ENCODE data around the gene FRMD5. TPM values are rescaled to one million over a fixed set of nuclear protein-coding genes. Genes with fewer than 3 reads are reported as not detected.

FRMD5 gene
- total RNA-seq, 1 experiment from 2014 or later = 9.3 TPM

- no peak for DNase-seq (ENCODE audit: low read depth)
Observed at GRCh38 chr15:43975326-43975725, 219.7 kb downstream of the FRMD5 start.

GRCh38 chr15:43974852-43975251, 220.2 kb downstream of the FRMD5 start:
- DNase-seq (ENCODE audit: low read depth) = no peak

GRCh38 chr15:43969802-43970375, 225.2 kb downstream of the FRMD5 start:
- DNase-seq (ENCODE audit: low read depth) = no peak

DNA sequence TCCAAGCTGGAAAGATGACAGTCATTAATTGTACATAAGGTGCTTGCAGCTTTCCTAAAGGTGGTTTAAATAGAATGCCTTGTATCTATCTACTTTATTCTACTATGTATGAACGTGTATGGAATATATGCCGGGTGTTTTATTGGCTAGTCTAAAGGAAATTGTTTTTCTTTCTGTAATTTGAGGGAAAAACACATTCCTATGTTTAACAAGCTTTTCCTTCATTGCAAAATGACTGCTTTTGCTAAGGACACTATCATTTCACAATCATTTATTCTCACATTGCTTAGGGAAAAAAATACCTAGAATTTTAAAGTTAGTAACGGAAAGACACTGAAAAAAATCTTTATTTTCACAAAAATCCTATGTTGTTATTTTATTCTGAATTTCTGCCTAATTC, 226.5 kb downstream of the FRMD5 start:
- DNase-seq (ENCODE audit: low read depth) = no peak

GRCh38 chr15:43966646-43967045, 228.4 kb downstream of the FRMD5 start:
- no peak for DNase-seq (ENCODE audit: low read depth)

- DNase-seq (ENCODE audit: low read depth) = peak; percentile 83
Observed at GRCh38 chr15:43958861-43959330, 236.2 kb downstream of the FRMD5 start.

DNA sequence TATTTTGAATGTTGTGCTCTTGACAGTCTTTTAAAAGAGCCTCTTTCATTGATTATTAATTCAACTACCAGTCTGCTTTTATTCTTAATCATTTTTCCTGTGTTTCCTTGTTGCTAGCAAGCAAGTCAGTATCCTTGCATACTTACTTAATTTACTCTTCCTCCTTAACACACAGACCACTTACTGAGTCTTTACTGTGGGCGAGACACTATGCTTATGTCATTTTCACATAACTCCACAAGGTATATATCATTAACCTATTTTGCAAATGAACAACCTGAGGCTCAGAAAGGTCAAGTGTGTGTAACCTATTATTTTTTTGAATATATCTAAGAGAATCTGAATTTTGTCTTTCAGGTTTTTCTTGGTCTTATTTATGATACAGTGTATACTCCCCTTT, 237.3 kb downstream of the FRMD5 start:
- no peak for DNase-seq (ENCODE audit: low read depth)

DNA sequence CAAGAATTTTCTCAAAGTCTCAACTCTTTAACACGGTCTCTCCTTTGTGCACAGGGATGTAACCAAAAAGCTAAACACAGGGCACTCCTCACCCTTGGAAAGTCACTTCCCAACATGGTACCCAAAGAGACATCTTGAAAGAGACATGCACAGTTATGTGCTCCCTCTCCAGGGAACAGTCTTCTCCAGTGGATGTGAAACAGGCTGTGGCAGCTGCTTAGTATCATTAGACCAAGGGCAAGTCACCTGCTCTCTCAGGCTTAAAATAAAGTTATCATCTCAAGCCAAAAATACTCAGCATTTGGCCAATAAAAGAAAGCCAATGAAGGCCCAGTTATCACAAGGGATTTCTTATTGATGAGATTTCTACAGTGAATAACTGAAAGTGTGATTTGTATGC, 239.9 kb downstream of the FRMD5 start:
- DNase-seq (ENCODE audit: low read depth) = no peak

- peak; percentile 60 for DNase-seq (ENCODE audit: low read depth)
Observed at GRCh38 chr15:43954181-43954621, 240.9 kb downstream of the FRMD5 start.

DNA sequence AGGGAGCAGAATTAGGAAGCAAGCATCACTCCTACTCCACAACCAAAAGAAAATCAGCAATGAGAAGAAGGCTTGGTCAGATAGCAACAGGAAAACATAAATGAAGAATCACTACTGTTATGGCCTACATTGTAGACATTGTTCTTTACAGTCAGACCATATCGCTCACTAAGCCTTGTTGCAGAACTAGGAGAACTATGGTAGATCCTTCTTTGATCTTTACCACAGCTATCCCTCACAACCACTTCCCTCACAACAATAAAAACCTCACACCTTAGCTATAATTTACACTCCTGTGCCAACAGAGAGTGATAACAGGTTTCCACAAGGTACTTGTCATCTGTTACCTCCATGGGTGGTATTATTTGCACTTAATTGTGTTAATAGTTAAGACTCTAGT, 241.7 kb downstream of the FRMD5 start:
- no peak for DNase-seq (ENCODE audit: low read depth)

GRCh38 chr15:43950531-43950930, 244.5 kb downstream of the FRMD5 start:
- no peak for DNase-seq (ENCODE audit: low read depth)

GRCh38 chr15:43948691-43949325, 246.3 kb downstream of the FRMD5 start:
- peak; percentile 46 for DNase-seq (ENCODE audit: low read depth)

DNA sequence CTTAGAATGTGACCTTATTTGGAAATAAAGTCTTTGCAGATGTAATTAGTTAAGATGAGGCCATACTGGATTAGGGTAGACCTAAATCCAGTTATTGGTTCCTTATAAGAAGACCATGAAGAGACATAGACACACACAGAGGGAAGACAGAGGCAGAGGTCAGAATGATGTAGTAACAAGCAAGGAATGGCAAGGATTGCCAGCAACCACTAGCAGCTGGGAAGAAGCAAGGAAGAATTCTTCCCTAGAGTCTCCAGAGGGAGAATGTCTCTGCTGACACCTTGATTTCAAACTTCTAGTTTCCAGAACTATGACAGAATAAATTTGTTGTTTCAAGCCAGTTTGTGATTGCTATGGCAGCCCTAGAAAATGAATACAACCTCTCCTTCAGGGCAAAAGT, 251.6 kb downstream of the FRMD5 start:
- DNase-seq (ENCODE audit: low read depth) = peak; percentile 35

DNA sequence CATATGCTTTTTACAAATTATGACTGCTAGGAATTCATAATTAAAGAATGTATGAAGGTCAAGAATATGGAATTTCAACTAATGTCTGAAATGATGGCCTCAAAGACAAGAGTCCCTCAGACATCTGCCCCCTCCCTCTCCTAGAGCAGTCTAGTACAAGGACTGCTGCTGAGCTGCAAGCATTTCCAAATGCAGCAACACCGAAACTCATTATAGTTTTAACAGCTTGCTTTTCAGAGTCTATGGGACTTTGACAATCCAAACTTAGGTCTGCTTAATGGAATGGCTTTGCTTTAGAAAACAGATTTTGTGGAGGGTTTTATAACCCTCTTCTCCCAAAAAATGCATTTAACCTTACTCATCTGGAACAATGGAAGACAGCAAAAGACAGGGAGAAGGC, 252.9 kb downstream of the FRMD5 start:
- no peak for DNase-seq (ENCODE audit: low read depth)

DNA sequence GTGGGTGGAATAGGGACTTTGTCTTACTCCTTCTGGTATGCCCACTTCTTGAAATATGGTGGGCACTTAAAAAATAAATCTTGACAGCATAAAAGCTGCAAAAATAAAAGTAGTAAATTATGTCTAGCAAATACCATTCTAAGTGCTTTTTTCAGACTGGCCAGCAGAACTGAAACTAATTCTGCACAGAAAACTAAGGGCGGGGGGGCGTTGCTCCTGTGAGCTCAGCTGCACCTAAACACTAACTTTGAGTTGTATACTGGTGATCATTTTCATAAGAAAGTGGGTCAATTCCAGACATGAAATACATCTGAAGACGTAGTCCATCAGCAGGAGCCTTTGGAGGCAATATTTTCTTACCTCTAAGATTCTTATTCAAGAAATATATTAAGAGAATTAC, 253.5 kb downstream of the FRMD5 start:
- DNase-seq (ENCODE audit: low read depth) = no peak

DNA sequence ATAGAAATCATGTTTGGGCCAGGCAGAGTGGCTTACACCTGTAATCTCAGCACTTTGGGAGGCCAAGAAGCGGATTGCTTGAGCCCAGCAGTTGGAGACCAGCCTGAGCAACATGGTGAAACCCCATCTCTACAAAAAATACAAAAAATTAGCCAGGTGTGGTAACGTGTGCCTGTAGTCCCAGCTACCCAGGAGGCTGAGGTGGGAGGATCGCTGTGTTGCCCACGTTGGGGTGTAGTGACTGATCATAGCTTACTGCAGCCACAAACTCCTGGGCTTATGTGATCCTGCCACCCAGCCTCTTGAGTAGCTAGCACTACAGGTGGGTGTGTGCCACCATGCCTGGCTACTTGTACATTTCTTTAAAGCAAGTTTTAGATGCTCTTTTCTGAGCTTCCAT, 254.0 kb downstream of the FRMD5 start:
- DNase-seq (ENCODE audit: low read depth) = no peak

- peak; percentile 31 for DNase-seq (ENCODE audit: low read depth)
Observed at GRCh38 chr15:43939070-43939469, 256.0 kb downstream of the FRMD5 start.

- peak; percentile 73 for DNase-seq (ENCODE audit: low read depth)
Observed at GRCh38 chr15:43934480-43934879, 260.6 kb downstream of the FRMD5 start.

DNA sequence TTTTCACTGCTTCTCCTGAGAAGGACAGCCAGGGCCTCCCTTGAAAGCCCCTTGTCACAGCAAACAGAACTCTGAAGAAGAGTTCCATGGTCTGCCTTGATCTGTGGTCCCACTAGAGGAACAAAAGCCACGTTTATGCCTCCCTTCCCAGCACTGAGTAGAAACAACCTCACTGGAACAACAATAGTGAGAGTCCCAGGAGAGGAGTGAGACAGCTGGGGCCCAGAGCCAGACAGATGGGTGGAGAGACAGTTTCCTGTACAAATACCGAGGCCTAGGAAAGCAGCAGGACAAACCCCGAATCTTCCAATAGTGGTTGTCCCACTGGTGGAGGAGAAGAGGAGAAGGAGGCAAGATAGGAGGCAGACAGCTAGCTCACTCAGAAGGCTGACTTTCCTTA, 262.2 kb downstream of the FRMD5 start:
- no peak for DNase-seq (ENCODE audit: low read depth)

DNA sequence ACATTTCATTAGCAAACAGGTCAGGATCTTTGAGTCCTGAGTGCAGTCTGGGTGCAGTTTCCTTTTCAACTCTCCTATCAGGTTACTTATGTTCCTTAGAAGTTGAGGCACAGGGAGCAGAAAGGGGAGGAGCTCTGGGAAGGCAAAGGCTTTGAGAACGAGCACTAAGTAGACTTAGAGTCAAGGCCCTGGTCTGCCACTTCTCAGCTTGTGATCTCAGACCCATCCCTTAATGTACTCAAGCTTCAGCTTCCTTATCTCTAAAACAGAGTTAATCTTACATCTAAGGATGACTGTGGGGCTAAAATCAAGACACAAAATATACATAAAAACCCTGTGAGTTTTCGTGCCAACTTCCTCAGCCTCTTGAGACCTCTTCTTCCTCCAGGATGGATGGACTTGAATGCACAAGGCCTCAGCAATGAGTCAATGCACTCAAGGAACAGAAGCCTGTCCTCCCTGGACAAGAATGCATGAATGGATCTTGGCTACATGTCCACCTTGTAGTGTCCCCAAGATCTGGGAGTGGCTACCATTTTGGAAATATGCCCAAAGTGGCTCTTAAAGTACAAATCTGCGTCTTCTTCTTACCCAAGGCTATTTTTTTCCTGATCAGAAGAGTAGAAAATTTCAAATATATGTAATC, 263.2 kb downstream of the FRMD5 start:
- DNase-seq (ENCODE audit: low read depth) = no peak

- DNase-seq (ENCODE audit: low read depth) = no peak
Observed at GRCh38 chr15:43931119-43931518, 264.0 kb downstream of the FRMD5 start.

DNA sequence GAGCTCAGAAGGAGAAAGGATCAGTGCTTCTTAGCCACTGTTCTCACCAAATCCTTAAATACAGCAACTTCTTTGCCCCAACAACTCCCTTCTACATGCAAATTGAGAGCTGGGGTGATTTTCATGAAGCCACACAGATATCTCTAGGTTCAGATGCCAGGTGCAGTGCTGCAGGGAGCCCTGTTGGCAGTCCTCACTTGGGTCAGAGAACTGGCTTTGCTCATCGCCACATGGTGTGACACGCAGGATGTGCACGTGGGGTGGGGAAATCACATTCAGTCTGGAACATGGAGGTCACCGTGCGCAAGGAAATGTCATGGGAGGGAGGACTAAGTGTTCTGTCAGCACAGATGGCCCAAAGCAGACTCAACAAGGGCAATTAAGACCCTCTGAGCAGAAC, 264.5 kb downstream of the FRMD5 start:
- no peak for DNase-seq (ENCODE audit: low read depth)

GRCh38 chr15:43930079-43930478, 265.0 kb downstream of the FRMD5 start:
- DNase-seq (ENCODE audit: low read depth) = no peak

Data from RPMI7951 (cell line).